WTC11 (cell line): ENCODE results near the gene SSH2.

Source experiments
- ATF3 ChIP-seq: sonication (generic); formaldehyde crosslinking; conservative IDR thresholded peaks from 2 replicates; pipeline ENCODE4 v1.8.1; 2022; ENCODE audit warnings: mild to moderate bottlenecking, missing genetic modification reagents
- ESRRA ChIP-seq: sonication (generic); formaldehyde crosslinking; IDR thresholded peaks from 2 replicates; pipeline ENCODE4 v1.8.1; 2022; ENCODE audit warnings: mild to moderate bottlenecking, missing genetic modification reagents, borderline replicate concordance
- HMGA2 ChIP-seq: fragments of 250-450 bp; sonication (Bioruptor Pico); IDR thresholded peaks from 2 replicates; pipeline ENCODE4 v1.4.0; 2021; ENCODE audit warnings: mild to moderate bottlenecking, moderate library complexity
- NR2C2 ChIP-seq: sonication (generic); formaldehyde crosslinking; IDR thresholded peaks from 2 replicates; pipeline ENCODE4 v1.8.0; 2022; ENCODE audit warnings: mild to moderate bottlenecking, missing genetic modification reagents
- SMAD3 ChIP-seq: sonication (generic); formaldehyde crosslinking; IDR thresholded peaks from 2 replicates; pipeline ENCODE4 v1.8.0; 2022; ENCODE audit warnings: missing genetic modification reagents, mild to moderate bottlenecking, borderline replicate concordance
- ZNF138 ChIP-seq: sonication (generic); formaldehyde crosslinking; conservative IDR thresholded peaks from 2 replicates; pipeline ENCODE4 v1.8.1; 2022; ENCODE audit warnings: mild to moderate bottlenecking, moderate library complexity, missing genetic modification reagents
- ZNF219 ChIP-seq: sonication (generic); formaldehyde crosslinking; IDR thresholded peaks from 2 replicates; pipeline ENCODE4 v1.8.0; 2023; ENCODE audit warnings: missing genetic modification reagents, mild to moderate bottlenecking, borderline replicate concordance
- ZNF232 ChIP-seq: sonication (generic); formaldehyde crosslinking; IDR thresholded peaks from 2 replicates; pipeline ENCODE4 v1.8.0; 2022; ENCODE audit warnings: mild to moderate bottlenecking, missing genetic modification reagents
- TF ChIP-seq, protein P1 (sequence below): fragments of 200-600 bp; IDR thresholded peaks from 2 replicates; pipeline ENCODE4 v1.8.0; 2022; ENCODE audit warnings: antibody characterized with exemption

GRCh38 chr17:29713626-29714025 is 216.4 kb downstream of the SSH2 start:
- TF ChIP-seq ZNF219 (CRISPR knock-in tag), result no peak
- TF ChIP-seq, protein P1, sequence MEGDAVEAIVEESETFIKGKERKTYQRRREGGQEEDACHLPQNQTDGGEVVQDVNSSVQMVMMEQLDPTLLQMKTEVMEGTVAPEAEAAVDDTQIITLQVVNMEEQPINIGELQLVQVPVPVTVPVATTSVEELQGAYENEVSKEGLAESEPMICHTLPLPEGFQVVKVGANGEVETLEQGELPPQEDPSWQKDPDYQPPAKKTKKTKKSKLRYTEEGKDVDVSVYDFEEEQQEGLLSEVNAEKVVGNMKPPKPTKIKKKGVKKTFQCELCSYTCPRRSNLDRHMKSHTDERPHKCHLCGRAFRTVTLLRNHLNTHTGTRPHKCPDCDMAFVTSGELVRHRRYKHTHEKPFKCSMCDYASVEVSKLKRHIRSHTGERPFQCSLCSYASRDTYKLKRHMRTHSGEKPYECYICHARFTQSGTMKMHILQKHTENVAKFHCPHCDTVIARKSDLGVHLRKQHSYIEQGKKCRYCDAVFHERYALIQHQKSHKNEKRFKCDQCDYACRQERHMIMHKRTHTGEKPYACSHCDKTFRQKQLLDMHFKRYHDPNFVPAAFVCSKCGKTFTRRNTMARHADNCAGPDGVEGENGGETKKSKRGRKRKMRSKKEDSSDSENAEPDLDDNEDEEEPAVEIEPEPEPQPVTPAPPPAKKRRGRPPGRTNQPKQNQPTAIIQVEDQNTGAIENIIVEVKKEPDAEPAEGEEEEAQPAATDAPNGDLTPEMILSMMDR, result no peak
- TF ChIP-seq NR2C2 (CRISPR knock-in tag), result no peak
- TF ChIP-seq ZNF138, result no peak
- TF ChIP-seq ESRRA (CRISPR knock-in tag), result no peak
- no peak for TF ChIP-seq HMGA2 (CRISPR knock-in tag)
- no peak for TF ChIP-seq ZNF232 (CRISPR knock-in tag)
- TF ChIP-seq ATF3 (CRISPR knock-in tag), result no peak
- no peak for TF ChIP-seq SMAD3 (CRISPR knock-in tag)
